ENCODE measurements around the gene CYP4A22.
"Not testable (repeated sequence)": the region's sequence is repeated elsewhere in the genome, so short reads cannot be mapped to it uniquely, and the experiment has no call there.

The CYP4A22 gene

GRCh38 chr1:47137198-47137597, at the start of gene CYP4A22:
CYP4A22 (plus strand) TSS chr1:47137441; CDS start chr1:47137486, 45 bp downstream.
- no peak for DNase-seq (ENCODE audit: low read depth, low spot score)

GRCh38 chr1:47089356-47089755, 47.9 kb upstream of the CYP4A22 start:
- not testable (repeated sequence) for DNase-seq (ENCODE audit: low read depth, low spot score)

GRCh38 chr1:47091476-47091875, 45.8 kb upstream of the CYP4A22 start:
- DNase-seq (ENCODE audit: low read depth, low spot score) = not testable (repeated sequence)

GRCh38 chr1:47104816-47105215, 32.4 kb upstream of the CYP4A22 start:
- DNase-seq (ENCODE audit: low read depth, low spot score) = no peak

- no peak for DNase-seq (ENCODE audit: low read depth, low spot score)
Measured at GRCh38 chr1:47106792-47107191, 30.4 kb upstream of the CYP4A22 start.

- not testable (repeated sequence) for DNase-seq (ENCODE audit: low read depth, low spot score)
Measured at GRCh38 chr1:47107851-47108574, 29.2 kb upstream of the CYP4A22 start.

GRCh38 chr1:47109482-47109881, 27.8 kb upstream of the CYP4A22 start:
- not testable (repeated sequence) for DNase-seq (ENCODE audit: low read depth, low spot score)

- DNase-seq (ENCODE audit: low read depth, low spot score) = no peak
Measured at GRCh38 chr1:47113178-47113577, 24.1 kb upstream of the CYP4A22 start.

GRCh38 chr1:47121039-47121438, 16.2 kb upstream of the CYP4A22 start:
- DNase-seq (ENCODE audit: low read depth, low spot score) = not testable (repeated sequence)

GRCh38 chr1:47124834-47125233, 12.4 kb upstream of the CYP4A22 start:
- not testable (repeated sequence) for DNase-seq (ENCODE audit: low read depth, low spot score)

- not testable (repeated sequence) for DNase-seq (ENCODE audit: low read depth, low spot score)
Measured at GRCh38 chr1:47126997-47127396, 10.2 kb upstream of the CYP4A22 start.

GRCh38 chr1:47128221-47128620, 9.0 kb upstream of the CYP4A22 start:
- no peak for DNase-seq (ENCODE audit: low read depth, low spot score)

- not testable (repeated sequence) for DNase-seq (ENCODE audit: low read depth, low spot score)
Measured at GRCh38 chr1:47128854-47129253, 8.4 kb upstream of the CYP4A22 start.

GRCh38 chr1:47129489-47130230, 7.6 kb upstream of the CYP4A22 start:
- DNase-seq (ENCODE audit: low read depth, low spot score) = not testable (repeated sequence)

GRCh38 chr1:47132665-47133064, 4.6 kb upstream of the CYP4A22 start:
- DNase-seq (ENCODE audit: low read depth, low spot score) = not testable (repeated sequence)

- no peak for DNase-seq (ENCODE audit: low read depth, low spot score)
Measured at GRCh38 chr1:47137925-47138615, 829 bp downstream of the CYP4A22 start.

- not testable (repeated sequence) for DNase-seq (ENCODE audit: low read depth, low spot score)
Measured at GRCh38 chr1:47140358-47140757, 3.1 kb downstream of the CYP4A22 start.

- not testable (repeated sequence) for DNase-seq (ENCODE audit: low read depth, low spot score)
Measured at GRCh38 chr1:47143654-47144053, 6.4 kb downstream of the CYP4A22 start.

GRCh38 chr1:47146495-47146894, 9.3 kb downstream of the CYP4A22 start:
- not testable (repeated sequence) for DNase-seq (ENCODE audit: low read depth, low spot score)

- DNase-seq (ENCODE audit: low read depth, low spot score) = no peak
Measured at GRCh38 chr1:47147047-47147785, 10.0 kb downstream of the CYP4A22 start.

- not testable (repeated sequence) for DNase-seq (ENCODE audit: low read depth, low spot score)
Measured at GRCh38 chr1:47149162-47149561, 11.9 kb downstream of the CYP4A22 start.

Data from smooth muscle cell of the brain vasculature (primary cell).